Memory B cell (primary cell): ENCODE data around the gene METAP1.
A peak's percentile ranks its signal among the peaks of the same experiment; 100 is the strongest.

ENCODE experiments used
- ATAC-seq: fragments of 150-1000 bp; cut with Tn5 transposase; 2 replicates; pipeline ENCODE4 v1.10.0; 2021; ENCODE audit warnings: low read depth, mild to moderate bottlenecking, moderate library complexity
- DNase-seq, 2 donors: peaks; one replicate each; pipeline ENCODE4 v3.0.0; 2022; ENCODE audit warnings: low spot score in 2 of 2
- H3K27ac Mint-ChIP-seq: one replicate; pipeline ENCODE4 v1.8.0; 2022; ENCODE audit warnings: mild to moderate bottlenecking, moderate library complexity, mixed read lengths
- H3K27me3 Mint-ChIP-seq: one replicate; pipeline ENCODE4 v1.8.0; 2022; ENCODE audit warnings: mixed read lengths
- H3K36me3 Mint-ChIP-seq: one replicate; pipeline ENCODE4 v1.8.0; 2022; ENCODE audit warnings: mild to moderate bottlenecking, mixed read lengths
- H3K4me1 Mint-ChIP-seq: one replicate; pipeline ENCODE4 v1.8.0; 2022; ENCODE audit warnings: mixed read lengths
- H3K4me3 Mint-ChIP-seq: one replicate; pipeline ENCODE4 v1.8.0; 2022; ENCODE audit warnings: mild to moderate bottlenecking, moderate library complexity, mixed read lengths
- H3K9me3 Mint-ChIP-seq: one replicate; pipeline ENCODE4 v1.8.0; 2022; ENCODE audit warnings: mixed read lengths

Gene METAP1

GRCh38 chr4:98995183-98996055 is at the start of gene METAP1:
METAP1 (plus strand) TSS chr4:98995721; CDS start chr4:98995754, 33 bp downstream.
- Mint-ChIP-seq H3K27me3 (no peaks in the 10 kb centered on the region), H3K36me3 (no peaks in the 10 kb centered on the region), H3K4me3 (peak within 1 kb of the TSS; percentile 89), H3K27ac (peak within 1 kb of the TSS; percentile 92), H3K4me1 (peaks cover 22% of the 10 kb centered on the region), H3K9me3 (no peaks in the 10 kb centered on the region)
- ATAC-seq (peak; percentile 87), DNase-seq (peak; percentile 88 to 95)

- no peak overlapping the region for H3K4me3 Mint-ChIP-seq
- no peak for ATAC-seq
- H3K9me3 Mint-ChIP-seq: no peaks in the 10 kb centered on the region
- no peak for DNase-seq
- H3K27me3 Mint-ChIP-seq: no peaks in the 10 kb centered on the region
- no peaks in the 10 kb centered on the region for H3K4me1 Mint-ChIP-seq
- no peaks in the 10 kb centered on the region for H3K36me3 Mint-ChIP-seq
- H3K27ac Mint-ChIP-seq: no peak overlapping the region
Observed at GRCh38 chr4:98946359-98946758, 49.2 kb upstream of the METAP1 start.

GRCh38 chr4:98950925-98951324 is 44.6 kb upstream of the METAP1 start:
- Mint-ChIP-seq H3K27me3 (peaks cover 4% of the 10 kb centered on the region), H3K4me1 (no peaks in the 10 kb centered on the region), H3K27ac (no peak overlapping the region), H3K4me3 (no peak overlapping the region), H3K36me3 (peaks cover under 1% of the 10 kb centered on the region), H3K9me3 (peaks cover under 1% of the 10 kb centered on the region)
- no peak for DNase-seq
- ATAC-seq: no peak

GRCh38 chr4:98951710-98952109 is 43.8 kb upstream of the METAP1 start:
- no peak for DNase-seq
- H3K27me3 Mint-ChIP-seq: peaks cover 5% of the 10 kb centered on the region

GRCh38 chr4:98955229-98955628 is 40.3 kb upstream of the METAP1 start:
- Mint-ChIP-seq H3K27ac (no peak overlapping the region), H3K36me3 (peaks cover 2% of the 10 kb centered on the region), H3K4me3 (no peak overlapping the region), H3K27me3 (peaks cover 7% of the 10 kb centered on the region), H3K4me1 (no peaks in the 10 kb centered on the region), H3K9me3 (peaks cover 2% of the 10 kb centered on the region)
- ATAC-seq: no peak
- no peak for DNase-seq

More at GRCh38 chr4:98951710-98952109, 43.8 kb upstream of the METAP1 start:
- Mint-ChIP-seq H3K36me3 (peaks cover 2% of the 10 kb centered on the region), H3K27ac (no peak overlapping the region), H3K9me3 (peaks cover 2% of the 10 kb centered on the region), H3K4me1 (no peaks in the 10 kb centered on the region), H3K4me3 (no peak overlapping the region)
- no peak for ATAC-seq

- ATAC-seq: no peak
- no peak for DNase-seq
- Mint-ChIP-seq H3K4me3 (no peak overlapping the region), H3K27ac (no peak overlapping the region), H3K36me3 (peaks cover 2% of the 10 kb centered on the region), H3K9me3 (peaks cover 2% of the 10 kb centered on the region), H3K27me3 (peaks cover 7% of the 10 kb centered on the region), H3K4me1 (no peaks in the 10 kb centered on the region)
Observed at GRCh38 chr4:98958065-98958464, 37.5 kb upstream of the METAP1 start.

GRCh38 chr4:98959411-98959810 is 36.1 kb upstream of the METAP1 start:
- no peak overlapping the region for H3K27ac Mint-ChIP-seq
- no peak overlapping the region for H3K4me3 Mint-ChIP-seq
- H3K4me1 Mint-ChIP-seq: no peaks in the 10 kb centered on the region
- H3K9me3 Mint-ChIP-seq: peaks cover 2% of the 10 kb centered on the region
- H3K36me3 Mint-ChIP-seq: peaks cover 2% of the 10 kb centered on the region
- DNase-seq (no peak), ATAC-seq (no peak)
- H3K27me3 Mint-ChIP-seq: peaks cover 11% of the 10 kb centered on the region

GRCh38 chr4:98961770-98962169 is 33.8 kb upstream of the METAP1 start:
- peaks cover 1% of the 10 kb centered on the region for H3K36me3 Mint-ChIP-seq
- no peak overlapping the region for H3K27ac Mint-ChIP-seq
- no peak overlapping the region for H3K4me3 Mint-ChIP-seq
- no peak for DNase-seq
- H3K27me3 Mint-ChIP-seq: peaks cover 8% of the 10 kb centered on the region
- H3K4me1 Mint-ChIP-seq: no peaks in the 10 kb centered on the region
- ATAC-seq: no peak
- peaks cover 1% of the 10 kb centered on the region for H3K9me3 Mint-ChIP-seq

- Mint-ChIP-seq H3K9me3 (peaks cover 1% of the 10 kb centered on the region), H3K27ac (no peak overlapping the region), H3K4me1 (no peaks in the 10 kb centered on the region), H3K36me3 (peaks cover 1% of the 10 kb centered on the region), H3K4me3 (no peak overlapping the region), H3K27me3 (peaks cover 8% of the 10 kb centered on the region)
- ATAC-seq (no peak), DNase-seq (no peak)
Observed at GRCh38 chr4:98963538-98964433, 31.7 kb upstream of the METAP1 start.

- ATAC-seq (no peak), DNase-seq (no peak)
- H3K4me1 Mint-ChIP-seq: peaks cover 6% of the 10 kb centered on the region
- H3K9me3 Mint-ChIP-seq: peaks cover 1% of the 10 kb centered on the region
- no peak overlapping the region for H3K27ac Mint-ChIP-seq
- peaks cover 1% of the 10 kb centered on the region for H3K36me3 Mint-ChIP-seq
- H3K27me3 Mint-ChIP-seq: peaks cover 6% of the 10 kb centered on the region
- no peak overlapping the region for H3K4me3 Mint-ChIP-seq
Observed at GRCh38 chr4:98966926-98967325, 28.6 kb upstream of the METAP1 start.

- Mint-ChIP-seq H3K4me3 (no peak overlapping the region), H3K4me1 (peaks cover 6% of the 10 kb centered on the region), H3K27me3 (peaks cover 6% of the 10 kb centered on the region), H3K9me3 (peaks cover 1% of the 10 kb centered on the region), H3K27ac (no peak overlapping the region), H3K36me3 (peaks cover 1% of the 10 kb centered on the region)
- no peak for DNase-seq
- ATAC-seq: no peak
Observed at GRCh38 chr4:98967786-98968329, 27.7 kb upstream of the METAP1 start.

GRCh38 chr4:98969878-98970785 is 25.4 kb upstream of the METAP1 start:
- DNase-seq (no peak), ATAC-seq (no peak)
- peaks cover 6% of the 10 kb centered on the region for H3K4me1 Mint-ChIP-seq
- H3K9me3 Mint-ChIP-seq: no peaks in the 10 kb centered on the region
- H3K36me3 Mint-ChIP-seq: no peaks in the 10 kb centered on the region
- H3K27ac Mint-ChIP-seq: no peak overlapping the region
- peaks cover 2% of the 10 kb centered on the region for H3K27me3 Mint-ChIP-seq
- no peak overlapping the region for H3K4me3 Mint-ChIP-seq

GRCh38 chr4:98976716-98977115 is 18.8 kb upstream of the METAP1 start:
- Mint-ChIP-seq H3K27ac (no peak overlapping the region), H3K4me3 (no peak overlapping the region), H3K36me3 (no peaks in the 10 kb centered on the region), H3K27me3 (no peaks in the 10 kb centered on the region), H3K9me3 (no peaks in the 10 kb centered on the region), H3K4me1 (no peaks in the 10 kb centered on the region)
- no peak for DNase-seq
- ATAC-seq: no peak
